Loucy (cell line): Measurements from ENCODE around the gene CT55.
"Not testable (repeated sequence)": the region's sequence is repeated elsewhere in the genome, so short reads cannot be mapped to it uniquely, and the experiment has no call there.

ENCODE experiments used
- EZH2phosphoT487 ChIP-seq: fragments of 200-600 bp; IDR thresholded peaks from 2 replicates; pipeline ENCODE4 v1.6.1; 2018; ENCODE audit warnings: antibody characterized with exemption, mild to moderate bottlenecking, moderate library complexity, borderline replicate concordance
- TF ChIP-seq, protein P1 (sequence below): fragments of 200-600 bp; sonication (generic); conservative IDR thresholded peaks from 2 replicates; pipeline ENCODE4 v1.5.1; 2014; ENCODE audit warnings: mild to moderate bottlenecking, antibody characterized with exemption, low read length

DNA sequence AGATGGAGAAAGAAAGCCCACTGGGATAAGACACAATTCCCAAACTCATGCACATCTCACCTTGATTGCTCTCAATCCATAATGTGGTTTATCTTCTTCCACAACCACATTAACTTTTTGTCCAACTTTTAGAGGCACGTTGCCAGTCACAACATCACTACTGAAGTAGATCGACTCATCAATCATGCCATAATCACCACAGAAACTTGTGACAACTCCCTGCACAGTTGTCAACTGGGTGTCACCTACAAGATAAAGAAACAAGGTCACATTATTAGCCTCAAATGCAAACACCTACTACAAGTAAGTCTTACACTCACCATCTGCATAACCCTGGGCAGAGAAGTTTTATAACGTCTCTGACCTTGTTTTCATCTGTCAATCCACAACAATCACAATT is 1.7 kb downstream of the CT55 start:
- not testable (repeated sequence) for TF ChIP-seq EZH2phosphoT487
- TF ChIP-seq, protein P1, sequence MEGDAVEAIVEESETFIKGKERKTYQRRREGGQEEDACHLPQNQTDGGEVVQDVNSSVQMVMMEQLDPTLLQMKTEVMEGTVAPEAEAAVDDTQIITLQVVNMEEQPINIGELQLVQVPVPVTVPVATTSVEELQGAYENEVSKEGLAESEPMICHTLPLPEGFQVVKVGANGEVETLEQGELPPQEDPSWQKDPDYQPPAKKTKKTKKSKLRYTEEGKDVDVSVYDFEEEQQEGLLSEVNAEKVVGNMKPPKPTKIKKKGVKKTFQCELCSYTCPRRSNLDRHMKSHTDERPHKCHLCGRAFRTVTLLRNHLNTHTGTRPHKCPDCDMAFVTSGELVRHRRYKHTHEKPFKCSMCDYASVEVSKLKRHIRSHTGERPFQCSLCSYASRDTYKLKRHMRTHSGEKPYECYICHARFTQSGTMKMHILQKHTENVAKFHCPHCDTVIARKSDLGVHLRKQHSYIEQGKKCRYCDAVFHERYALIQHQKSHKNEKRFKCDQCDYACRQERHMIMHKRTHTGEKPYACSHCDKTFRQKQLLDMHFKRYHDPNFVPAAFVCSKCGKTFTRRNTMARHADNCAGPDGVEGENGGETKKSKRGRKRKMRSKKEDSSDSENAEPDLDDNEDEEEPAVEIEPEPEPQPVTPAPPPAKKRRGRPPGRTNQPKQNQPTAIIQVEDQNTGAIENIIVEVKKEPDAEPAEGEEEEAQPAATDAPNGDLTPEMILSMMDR: not testable (repeated sequence)
